HAP-1 (cell line): ENCODE data around the gene LRRIQ1.

Experiments used
- DNase-seq, 2 experiments: peaks; one replicate each; pipeline ENCODE4 v3.0.0-alpha.2; 2016 to 2020; ENCODE audit warnings: low spot score in 2 of 2
- H3K27me3 ChIP-seq: fragments of 250-450 bp; sonication (Bioruptor Pico); 2 replicates; pipeline ENCODE4 v1.5.1; 2020; ENCODE audit warnings: low read depth, mild to moderate bottlenecking, moderate library complexity
- H3K36me3 ChIP-seq: fragments of 250-450 bp; sonication (Bioruptor Pico); replicated peaks from 2 replicates; pipeline ENCODE4 v1.5.1; 2020; ENCODE audit warnings: mild to moderate bottlenecking
- H3K4me1 ChIP-seq: fragments of 250-450 bp; sonication (Bioruptor Pico); 2 replicates; pipeline ENCODE4 v1.5.1; 2020; ENCODE audit warnings: mild to moderate bottlenecking
- H3K4me3 ChIP-seq: fragments of 250-450 bp; sonication (Bioruptor Pico); 2 replicates; pipeline ENCODE4 v1.5.1; 2020; ENCODE audit warnings: mild to moderate bottlenecking, moderate library complexity
- H3K9me3 ChIP-seq: fragments of 250-450 bp; sonication (Bioruptor Pico); 2 replicates; pipeline ENCODE4 v1.5.1; 2020; ENCODE audit warnings: mild to moderate bottlenecking, moderate library complexity
- in situ Hi-C: fragments of 300-500 bp; cut with MboI; formaldehyde crosslinking; loops from 3 replicates; pipeline ENCODE4 v1.14.3; 2020; ENCODE audit warnings: low sequenced_read_pairs, inconsistent platforms, mixed read lengths

The LRRIQ1 gene

GRCh38 chr12:85260896-85261295 is 224.7 kb downstream of the LRRIQ1 start:
- no peak for DNase-seq
- in situ Hi-C loops, result no loop called here
- Histone ChIP-seq H3K36me3 (no peaks in the 10 kb centered on the region), H3K4me1 (no peaks in the 10 kb centered on the region), H3K27me3 (no peaks in the 10 kb centered on the region), H3K9me3 (no peaks in the 10 kb centered on the region), H3K4me3 (no peak overlapping the region)

- no peaks in the 10 kb centered on the region for H3K4me1 ChIP-seq
- H3K27me3 ChIP-seq, result peaks cover 14% of the 10 kb centered on the region; the same call in 1 of the 2 replicates
- in situ Hi-C loops, result no loop called here
- no peaks in the 10 kb centered on the region for H3K36me3 ChIP-seq
- no peak overlapping the region for H3K4me3 ChIP-seq
- no peaks in the 10 kb centered on the region for H3K9me3 ChIP-seq
- no peak for DNase-seq
These were observed 230.2 kb downstream of the LRRIQ1 start for GRCh38 chr12:85266356-85266755.

- no peaks in the 10 kb centered on the region for H3K36me3 ChIP-seq
- DNase-seq, result no peak
- H3K9me3 ChIP-seq, result no peaks in the 10 kb centered on the region
- H3K4me3 ChIP-seq, result no peak overlapping the region
- in situ Hi-C loops, result no loop called here
- no peaks in the 10 kb centered on the region for H3K4me1 ChIP-seq
- no peaks in the 10 kb centered on the region for H3K27me3 ChIP-seq
These were observed 237.5 kb downstream of the LRRIQ1 start for GRCh38 chr12:85273381-85274314.

GRCh38 chr12:85274315-85274651 is 238.1 kb downstream of the LRRIQ1 start:
- H3K36me3 ChIP-seq, result no peaks in the 10 kb centered on the region
- H3K9me3 ChIP-seq, result no peaks in the 10 kb centered on the region
- H3K4me3 ChIP-seq, result no peak overlapping the region
- H3K27me3 ChIP-seq, result no peaks in the 10 kb centered on the region
- in situ Hi-C loops, result no loop called here
- H3K4me1 ChIP-seq, result no peaks in the 10 kb centered on the region
- no peak for DNase-seq

- Histone ChIP-seq H3K36me3 (no peaks in the 10 kb centered on the region), H3K9me3 (no peaks in the 10 kb centered on the region), H3K27me3 (no peaks in the 10 kb centered on the region), H3K4me3 (no peak overlapping the region), H3K4me1 (no peaks in the 10 kb centered on the region)
- in situ Hi-C loops, result no loop called here
- DNase-seq, result no peak
These were observed 239.2 kb downstream of the LRRIQ1 start for GRCh38 chr12:85275374-85275773.

GRCh38 chr12:85277191-85277590 is 241.0 kb downstream of the LRRIQ1 start:
- Histone ChIP-seq H3K4me3 (no peak overlapping the region), H3K27me3 (no peaks in the 10 kb centered on the region), H3K9me3 (no peaks in the 10 kb centered on the region), H3K4me1 (no peaks in the 10 kb centered on the region; the same call in 1 of the 2 replicates), H3K36me3 (no peaks in the 10 kb centered on the region)
- in situ Hi-C loops, result no loop called here
- DNase-seq, result no peak

- in situ Hi-C loops, result no loop called here
- Histone ChIP-seq H3K4me3 (no peak overlapping the region), H3K9me3 (no peaks in the 10 kb centered on the region), H3K36me3 (no peaks in the 10 kb centered on the region), H3K4me1 (peaks cover 6% of the 10 kb centered on the region; the same call in 1 of the 2 replicates), H3K27me3 (no peaks in the 10 kb centered on the region)
- DNase-seq, result no peak
These were observed 241.9 kb downstream of the LRRIQ1 start for GRCh38 chr12:85277900-85278597.

GRCh38 chr12:85278598-85279448 is 242.7 kb downstream of the LRRIQ1 start:
- peaks cover 12% of the 10 kb centered on the region for H3K4me1 ChIP-seq
- in situ Hi-C loops, result no loop called here
- no peak for DNase-seq
- H3K27me3 ChIP-seq, result no peaks in the 10 kb centered on the region
- no peaks in the 10 kb centered on the region for H3K9me3 ChIP-seq
- no peak overlapping the region for H3K4me3 ChIP-seq
- no peaks in the 10 kb centered on the region for H3K36me3 ChIP-seq

- H3K4me1 ChIP-seq, result peaks cover 18% of the 10 kb centered on the region
- no peaks in the 10 kb centered on the region for H3K9me3 ChIP-seq
- H3K4me3 ChIP-seq, result peak overlapping the region; percentile 55
- no peak for DNase-seq
- in situ Hi-C loops, result no loop called here
- H3K27me3 ChIP-seq, result no peaks in the 10 kb centered on the region
- H3K36me3 ChIP-seq, result no peaks in the 10 kb centered on the region
These were observed 243.5 kb downstream of the LRRIQ1 start for GRCh38 chr12:85279449-85280164.

GRCh38 chr12:85280165-85280983 is 244.2 kb downstream of the LRRIQ1 start, which contains the start of gene ALX1:
Gene ALX1, plus strand, starts transcription at chr12:85280220. Its CDS starts 42 bp downstream, at chr12:85280262.
- in situ Hi-C loops, result no loop called here
- H3K4me1 ChIP-seq, result peaks cover 21% of the 10 kb centered on the region
- H3K36me3 ChIP-seq, result no peaks in the 10 kb centered on the region
- DNase-seq, result peak; percentile 78 to 85
- H3K27me3 ChIP-seq, result no peaks in the 10 kb centered on the region
- H3K9me3 ChIP-seq, result no peaks in the 10 kb centered on the region
- H3K4me3 ChIP-seq, result peak within 1 kb of the TSS; percentile 55

GRCh38 chr12:85280984-85281630 is 245.0 kb downstream of the LRRIQ1 start:
- no peaks in the 10 kb centered on the region for H3K27me3 ChIP-seq
- H3K4me1 ChIP-seq, result peaks cover 21% of the 10 kb centered on the region
- in situ Hi-C loops, result no loop called here
- DNase-seq, result no peak
- no peaks in the 10 kb centered on the region for H3K9me3 ChIP-seq
- H3K4me3 ChIP-seq, result peak overlapping the region; percentile 55
- no peaks in the 10 kb centered on the region for H3K36me3 ChIP-seq

- DNase-seq, result no peak
- H3K9me3 ChIP-seq, result no peaks in the 10 kb centered on the region
- in situ Hi-C loops, result no loop called here
- H3K4me3 ChIP-seq, result peak overlapping the region; percentile 55
- peaks cover 21% of the 10 kb centered on the region for H3K4me1 ChIP-seq
- H3K27me3 ChIP-seq, result no peaks in the 10 kb centered on the region
- no peaks in the 10 kb centered on the region for H3K36me3 ChIP-seq
These were observed 245.6 kb downstream of the LRRIQ1 start for GRCh38 chr12:85281636-85282312.
